Endothelial cell of umbilical vein (primary cell): ENCODE measurements around the gene SELENBP1.

Experiments used
- EZH2 ChIP-seq: IDR thresholded peaks from 2 replicates; pipeline ENCODE4 v1.6.1; 2012; ENCODE audit warnings: borderline replicate concordance, low read depth, mild to moderate bottlenecking, moderate library complexity, low read length, inconsistent platforms; ENCODE audit not compliant: severe bottlenecking
- FOS ChIP-seq: IDR thresholded peaks from 2 replicates; pipeline ENCODE4 v1.6.1; 2011; ENCODE audit warnings: mild to moderate bottlenecking, low read length, moderate library complexity, borderline replicate concordance; ENCODE audit not compliant: insufficient read depth
- GATA2 ChIP-seq: IDR thresholded peaks from 2 replicates; pipeline ENCODE4 v1.7.0; 2011; ENCODE audit warnings: low read depth, mild to moderate bottlenecking, moderate library complexity, mixed read lengths, low read length; ENCODE audit not compliant: insufficient read length, insufficient read depth
- JUN ChIP-seq: IDR thresholded peaks from 2 replicates; pipeline ENCODE4 v1.6.1; 2011; ENCODE audit warnings: borderline replicate concordance, low read depth; ENCODE audit not compliant: insufficient read length, insufficient read depth
- MYC ChIP-seq: IDR thresholded peaks from one replicate; pipeline ENCODE4 v1.6.1; 2011; ENCODE audit warnings: mild to moderate bottlenecking, low read depth, low read length
- POLR2A ChIP-seq: IDR thresholded peaks from 2 replicates; pipeline ENCODE4 v1.6.1; 2012; ENCODE audit warnings: low read depth, mild to moderate bottlenecking, control low read depth, low read length
- POLR2AphosphoS5 ChIP-seq: IDR thresholded peaks from 2 replicates; pipeline ENCODE4 v1.6.1; 2012; ENCODE audit warnings: low read depth, mild to moderate bottlenecking, control low read depth, low read length, moderate library complexity; ENCODE audit not compliant: insufficient read depth
- TF ChIP-seq, protein P1 (sequence below), 2 donors: IDR thresholded peaks; 1 replicate in 1 of 2; 2 replicates in 1 of 2; pipeline ENCODE4 v1.5.1; 2011; ENCODE audit warnings: low read length in 2 of 2, mild to moderate bottlenecking in 2 of 2, moderate library complexity in 2 of 2, control low read depth in 1 of 2, inconsistent platforms in 1 of 2, low read depth in 1 of 2; ENCODE audit not compliant: insufficient read depth in 1 of 2; ENCODE audit errors: extremely low read depth in 1 of 2
- TF ChIP-seq, protein P2 (sequence below): IDR thresholded peaks from 2 replicates; pipeline ENCODE4 v1.6.1; 2011; ENCODE audit not compliant: insufficient read depth, insufficient read length

DNA sequence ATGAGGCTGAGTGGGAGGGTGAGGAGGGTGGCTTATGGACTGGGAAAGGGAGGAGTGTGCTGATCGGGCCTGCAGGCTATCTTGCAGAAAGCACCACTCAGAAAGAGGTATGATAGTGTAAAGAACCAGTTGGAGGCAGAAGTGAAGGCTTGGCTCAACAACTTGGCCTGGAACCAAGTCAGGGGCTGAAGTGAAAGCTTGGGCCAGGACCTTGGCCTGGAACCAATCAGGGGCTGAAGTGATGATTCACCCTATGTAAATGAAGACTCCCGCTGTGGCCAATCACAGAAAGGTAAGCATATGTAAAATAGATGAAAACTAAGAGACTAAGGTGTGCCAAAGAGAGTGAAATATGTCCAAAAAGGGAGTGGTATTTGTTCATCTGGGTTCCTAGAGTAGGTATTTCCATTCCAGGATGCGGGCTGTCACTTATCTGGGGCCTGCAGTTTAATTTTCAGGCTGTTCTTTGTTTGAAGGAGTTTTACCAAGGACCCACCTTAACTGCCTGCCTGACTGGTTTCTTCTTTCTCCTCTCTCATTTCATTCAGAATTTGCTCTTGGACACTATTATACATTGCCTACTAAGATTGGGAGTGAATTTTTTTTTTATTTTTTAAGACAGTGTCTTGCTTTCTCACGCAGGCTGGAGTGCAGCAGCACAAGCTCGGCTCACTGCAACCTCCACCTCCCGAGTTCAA, 20.3 kb downstream of the SELENBP1 start:
- TF ChIP-seq, protein P1, sequence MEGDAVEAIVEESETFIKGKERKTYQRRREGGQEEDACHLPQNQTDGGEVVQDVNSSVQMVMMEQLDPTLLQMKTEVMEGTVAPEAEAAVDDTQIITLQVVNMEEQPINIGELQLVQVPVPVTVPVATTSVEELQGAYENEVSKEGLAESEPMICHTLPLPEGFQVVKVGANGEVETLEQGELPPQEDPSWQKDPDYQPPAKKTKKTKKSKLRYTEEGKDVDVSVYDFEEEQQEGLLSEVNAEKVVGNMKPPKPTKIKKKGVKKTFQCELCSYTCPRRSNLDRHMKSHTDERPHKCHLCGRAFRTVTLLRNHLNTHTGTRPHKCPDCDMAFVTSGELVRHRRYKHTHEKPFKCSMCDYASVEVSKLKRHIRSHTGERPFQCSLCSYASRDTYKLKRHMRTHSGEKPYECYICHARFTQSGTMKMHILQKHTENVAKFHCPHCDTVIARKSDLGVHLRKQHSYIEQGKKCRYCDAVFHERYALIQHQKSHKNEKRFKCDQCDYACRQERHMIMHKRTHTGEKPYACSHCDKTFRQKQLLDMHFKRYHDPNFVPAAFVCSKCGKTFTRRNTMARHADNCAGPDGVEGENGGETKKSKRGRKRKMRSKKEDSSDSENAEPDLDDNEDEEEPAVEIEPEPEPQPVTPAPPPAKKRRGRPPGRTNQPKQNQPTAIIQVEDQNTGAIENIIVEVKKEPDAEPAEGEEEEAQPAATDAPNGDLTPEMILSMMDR (IDR thresholded peaks at IDR 0.05; ENCODE audit: extremely low read depth in 1 of 2, insufficient read depth in 1 of 2, low read depth in 1 of 2, low read length in 2 of 2), result no peak
- TF ChIP-seq MYC (no peak), POLR2AphosphoS5 (no peak), EZH2 (no peak), POLR2A (no peak), GATA2 (no peak), JUN (no peak), FOS (no peak)
- TF ChIP-seq, protein P2, sequence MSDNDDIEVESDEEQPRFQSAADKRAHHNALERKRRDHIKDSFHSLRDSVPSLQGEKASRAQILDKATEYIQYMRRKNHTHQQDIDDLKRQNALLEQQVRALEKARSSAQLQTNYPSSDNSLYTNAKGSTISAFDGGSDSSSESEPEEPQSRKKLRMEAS, result no peak
